WTC11 (cell line): ENCODE data around the gene JMY. TPM values are rescaled to one million over a fixed set of nuclear protein-coding genes. Genes with fewer than 3 reads are reported as not detected.
A peak's percentile ranks its signal among the peaks of the same experiment; 100 is the strongest.

Source experiments
- ATAC-seq: fragments of 200-7000 bp; cut with Tn5 transposase; 2 replicates; pipeline ENCODE4 v1.10.0; 2021; ENCODE audit warnings: mild to moderate bottlenecking, moderate library complexity
- CTCF ChIA-PET: fragments of 300-600 bp; sonication (Branson Sonifier 250); formaldehyde crosslinking; loops from one replicate; lab custom pipeline; 2021; ENCODE audit warnings: antibody characterized with exemption; lab: Charles Lee
- POLR2A ChIA-PET: fragments of 350-600 bp; sonication (Branson Sonifier 250); formaldehyde crosslinking; loops from one replicate; lab custom pipeline; 2021; ENCODE audit warnings: antibody characterized with exemption; lab: Charles Lee
- DNase-seq: peaks from one replicate; pipeline ENCODE4 v3.0.0; 2021; ENCODE audit warnings: low spot score
- H3K27ac Mint-ChIP-seq: 2 replicates; pipeline ENCODE4 v1.8.0; 2021; ENCODE audit warnings: mixed read lengths
- H3K27me3 Mint-ChIP-seq: 2 replicates; pipeline ENCODE4 v1.8.0; 2021; ENCODE audit warnings: low read depth, mild to moderate bottlenecking, moderate library complexity, mixed read lengths
- H3K36me3 Mint-ChIP-seq: 2 replicates; pipeline ENCODE4 v1.8.0; 2021; ENCODE audit warnings: mixed read lengths
- H3K4me1 Mint-ChIP-seq: 2 replicates; pipeline ENCODE4 v1.8.0; 2022; ENCODE audit warnings: mixed read lengths
- H3K4me3 Mint-ChIP-seq: 2 replicates; pipeline ENCODE4 v1.8.0; 2021; ENCODE audit warnings: mild to moderate bottlenecking, moderate library complexity, mixed read lengths
- H3K9me3 Mint-ChIP-seq: 2 replicates; pipeline ENCODE4 v1.8.0; 2021; ENCODE audit warnings: mixed read lengths
- ESRRA ChIP-seq: sonication (generic); formaldehyde crosslinking; IDR thresholded peaks from 2 replicates; pipeline ENCODE4 v1.8.1; 2022; ENCODE audit warnings: mild to moderate bottlenecking, missing genetic modification reagents, borderline replicate concordance
- FOXP1 ChIP-seq: sonication (generic); formaldehyde crosslinking; IDR thresholded peaks from 2 replicates; pipeline ENCODE4 v1.8.0; 2022; ENCODE audit warnings: missing genetic modification reagents, mild to moderate bottlenecking, moderate library complexity, borderline replicate concordance
- IRF2 ChIP-seq: sonication (generic); formaldehyde crosslinking; IDR thresholded peaks from 2 replicates; pipeline ENCODE4 v1.8.0; 2022; ENCODE audit warnings: low read depth, missing genetic modification reagents, borderline replicate concordance
- JAZF1 ChIP-seq: fragments of 250-450 bp; sonication (Bioruptor Pico); IDR thresholded peaks from 2 replicates; pipeline ENCODE4 v1.9.0; 2021; ENCODE audit warnings: moderate library complexity, mild to moderate bottlenecking, inconsistent platforms
- MYBL2 ChIP-seq: sonication (generic); formaldehyde crosslinking; IDR thresholded peaks from 2 replicates; pipeline ENCODE4 v1.8.1; 2023; ENCODE audit warnings: mild to moderate bottlenecking, moderate library complexity, missing genetic modification reagents
- SP1 ChIP-seq: sonication (generic); formaldehyde crosslinking; conservative IDR thresholded peaks from 2 replicates; pipeline ENCODE4 v1.8.1; 2022; ENCODE audit warnings: missing genetic modification reagents
- TCF7 ChIP-seq: sonication (generic); formaldehyde crosslinking; IDR thresholded peaks from 2 replicates; pipeline ENCODE4 v1.8.0; 2022; ENCODE audit warnings: mild to moderate bottlenecking, low read depth, missing genetic modification reagents, moderate library complexity
- TEAD4 ChIP-seq: sonication (generic); formaldehyde crosslinking; IDR thresholded peaks from 2 replicates; pipeline ENCODE4 v1.8.0; 2022; ENCODE audit warnings: mild to moderate bottlenecking, missing genetic modification reagents
- ZNF232 ChIP-seq: sonication (generic); formaldehyde crosslinking; IDR thresholded peaks from 2 replicates; pipeline ENCODE4 v1.8.0; 2022; ENCODE audit warnings: mild to moderate bottlenecking, missing genetic modification reagents
- ZNF281 ChIP-seq: sonication (generic); formaldehyde crosslinking; IDR thresholded peaks from 2 replicates; pipeline ENCODE4 v1.8.0; 2023; ENCODE audit warnings: mild to moderate bottlenecking, missing genetic modification reagents
- ZNF317 ChIP-seq: sonication (generic); formaldehyde crosslinking; IDR thresholded peaks from 2 replicates; pipeline ENCODE4 v1.8.1; 2023; ENCODE audit warnings: low read depth, mild to moderate bottlenecking, moderate library complexity, missing genetic modification reagents, borderline replicate concordance
- ZNF396 ChIP-seq: fragments of 250-450 bp; sonication (Bioruptor Pico); IDR thresholded peaks from 2 replicates; pipeline ENCODE4 v1.8.0; 2021; ENCODE audit warnings: mild to moderate bottlenecking, moderate library complexity, borderline replicate concordance
- ZNF416 ChIP-seq: fragments of 250-450 bp; sonication (Bioruptor Pico); IDR thresholded peaks from 2 replicates; pipeline ENCODE4 v1.9.0; 2021; ENCODE audit warnings: mild to moderate bottlenecking, inconsistent platforms
- ZNF425 ChIP-seq: fragments of 250-450 bp; sonication (Bioruptor Pico); conservative IDR thresholded peaks from 2 replicates; pipeline ENCODE4 v1.9.0; 2021; ENCODE audit warnings: mild to moderate bottlenecking
- ZSCAN18 ChIP-seq: fragments of 250-450 bp; sonication (Bioruptor Pico); IDR thresholded peaks from 2 replicates; pipeline ENCODE4 v2.1.2; 2022; ENCODE audit warnings: mild to moderate bottlenecking, moderate library complexity
- total RNA-seq: library from RNA; stranded (reverse); gene quantifications from 3 replicates; pipeline ENCODE4 v1.2.3, GENCODE V29; 2021
- TF ChIP-seq, protein P1 (sequence below): sonication (generic); formaldehyde crosslinking; IDR thresholded peaks from 2 replicates; pipeline ENCODE4 v1.8.0; 2022; ENCODE audit warnings: mild to moderate bottlenecking, missing genetic modification reagents
- TF ChIP-seq, protein P2 (sequence below): sonication (generic); formaldehyde crosslinking; IDR thresholded peaks from 2 replicates; pipeline ENCODE4 v1.8.1; 2023; ENCODE audit warnings: mild to moderate bottlenecking, missing genetic modification reagents
- TF ChIP-seq, protein P3 (sequence below): sonication (generic); formaldehyde crosslinking; conservative IDR thresholded peaks from 2 replicates; pipeline ENCODE4 v1.8.1; 2023; ENCODE audit warnings: mild to moderate bottlenecking, low read depth, missing genetic modification reagents, moderate library complexity

The JMY gene
- total RNA-seq, 1 experiment from 2014 or later = 12.4 TPM

DNA sequence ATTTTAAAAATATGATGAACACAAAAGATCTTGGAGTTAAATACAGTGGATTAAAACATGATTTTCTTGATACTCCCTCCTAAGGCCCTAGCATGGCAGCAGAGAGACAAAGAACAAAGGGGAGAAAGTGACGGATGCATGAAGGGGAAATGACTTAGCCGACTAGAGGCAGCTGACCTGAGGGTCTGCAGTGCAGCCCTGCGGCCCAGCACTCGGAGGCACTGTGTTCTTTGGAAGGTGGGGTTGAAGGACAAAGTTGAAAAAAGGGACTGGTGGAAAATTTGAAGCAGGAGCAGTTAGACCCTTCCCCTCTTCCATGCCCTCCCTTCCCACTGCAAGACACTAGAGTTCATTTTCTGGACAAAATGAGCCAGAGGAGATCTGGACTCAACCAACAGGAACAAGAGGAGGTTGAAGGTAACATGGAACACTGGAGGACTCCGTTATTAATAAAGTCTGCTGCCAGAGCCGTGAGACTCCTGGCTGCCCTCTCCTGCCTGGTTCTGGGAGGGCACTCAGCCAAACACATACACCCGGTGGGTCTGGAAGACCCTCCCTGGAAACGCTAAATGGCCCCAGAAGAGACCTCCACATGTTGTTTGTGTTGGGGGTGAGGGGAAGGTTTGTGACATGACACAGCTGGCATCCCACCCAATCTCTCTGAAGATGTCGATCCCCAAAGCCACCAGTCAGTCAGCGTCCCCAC is 98.1 kb downstream of the JMY start:
- no peak overlapping the region for H3K27ac Mint-ChIP-seq
- H3K36me3 Mint-ChIP-seq = peaks cover 3% of the 10 kb centered on the region; the same call in 1 of the 2 replicates
- no peaks in the 10 kb centered on the region for H3K27me3 Mint-ChIP-seq
- ATAC-seq (peak; percentile 82), DNase-seq (peak; percentile 28)
- no peak overlapping the region for H3K4me3 Mint-ChIP-seq
- ChIA-PET CTCF (interaction anchor here (0.9 to 1.1 kb wide), 3 partner anchors 200 to 313 kb away, joined by 3 to 4 read pairs (median 3); no protein-coding TSS in a partner anchor), POLR2A (interaction anchor here (0.7 kb wide), 1 partner anchor 136 kb away, joined by 6 read pairs; no protein-coding TSS in a partner anchor)
- H3K9me3 Mint-ChIP-seq = peaks cover 6% of the 10 kb centered on the region
- H3K4me1 Mint-ChIP-seq = peaks cover 6% of the 10 kb centered on the region
- no peak for TF ChIP-seq ZNF425 (CRISPR knock-in tag)
- TF ChIP-seq TCF7 (CRISPR knock-in tag) = no peak
- TF ChIP-seq, protein P1, sequence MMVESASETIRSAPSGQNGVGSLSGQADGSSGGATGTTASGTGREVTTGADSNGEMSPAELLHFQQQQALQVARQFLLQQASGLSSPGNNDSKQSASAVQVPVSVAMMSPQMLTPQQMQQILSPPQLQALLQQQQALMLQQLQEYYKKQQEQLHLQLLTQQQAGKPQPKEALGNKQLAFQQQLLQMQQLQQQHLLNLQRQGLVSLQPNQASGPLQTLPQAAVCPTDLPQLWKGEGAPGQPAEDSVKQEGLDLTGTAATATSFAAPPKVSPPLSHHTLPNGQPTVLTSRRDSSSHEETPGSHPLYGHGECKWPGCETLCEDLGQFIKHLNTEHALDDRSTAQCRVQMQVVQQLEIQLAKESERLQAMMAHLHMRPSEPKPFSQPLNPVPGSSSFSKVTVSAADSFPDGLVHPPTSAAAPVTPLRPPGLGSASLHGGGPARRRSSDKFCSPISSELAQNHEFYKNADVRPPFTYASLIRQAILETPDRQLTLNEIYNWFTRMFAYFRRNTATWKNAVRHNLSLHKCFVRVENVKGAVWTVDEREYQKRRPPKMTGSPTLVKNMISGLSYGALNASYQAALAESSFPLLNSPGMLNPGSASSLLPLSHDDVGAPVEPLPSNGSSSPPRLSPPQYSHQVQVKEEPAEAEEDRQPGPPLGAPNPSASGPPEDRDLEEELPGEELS = no peak
- TF ChIP-seq ZSCAN18 (CRISPR knock-in tag) = no peak
- TF ChIP-seq JAZF1 (CRISPR knock-in tag) = no peak
- TF ChIP-seq, protein P2, sequence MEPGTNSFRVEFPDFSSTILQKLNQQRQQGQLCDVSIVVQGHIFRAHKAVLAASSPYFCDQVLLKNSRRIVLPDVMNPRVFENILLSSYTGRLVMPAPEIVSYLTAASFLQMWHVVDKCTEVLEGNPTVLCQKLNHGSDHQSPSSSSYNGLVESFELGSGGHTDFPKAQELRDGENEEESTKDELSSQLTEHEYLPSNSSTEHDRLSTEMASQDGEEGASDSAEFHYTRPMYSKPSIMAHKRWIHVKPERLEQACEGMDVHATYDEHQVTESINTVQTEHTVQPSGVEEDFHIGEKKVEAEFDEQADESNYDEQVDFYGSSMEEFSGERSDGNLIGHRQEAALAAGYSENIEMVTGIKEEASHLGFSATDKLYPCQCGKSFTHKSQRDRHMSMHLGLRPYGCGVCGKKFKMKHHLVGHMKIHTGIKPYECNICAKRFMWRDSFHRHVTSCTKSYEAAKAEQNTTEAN (CRISPR knock-in tag) = no peak
- TF ChIP-seq ESRRA (CRISPR knock-in tag) = no peak
- no peak for TF ChIP-seq FOXP1 (CRISPR knock-in tag)
- TF ChIP-seq MYBL2 (CRISPR knock-in tag) = no peak
- no peak for TF ChIP-seq ZNF416
- TF ChIP-seq IRF2 (CRISPR knock-in tag) = no peak
- TF ChIP-seq, protein P3, sequence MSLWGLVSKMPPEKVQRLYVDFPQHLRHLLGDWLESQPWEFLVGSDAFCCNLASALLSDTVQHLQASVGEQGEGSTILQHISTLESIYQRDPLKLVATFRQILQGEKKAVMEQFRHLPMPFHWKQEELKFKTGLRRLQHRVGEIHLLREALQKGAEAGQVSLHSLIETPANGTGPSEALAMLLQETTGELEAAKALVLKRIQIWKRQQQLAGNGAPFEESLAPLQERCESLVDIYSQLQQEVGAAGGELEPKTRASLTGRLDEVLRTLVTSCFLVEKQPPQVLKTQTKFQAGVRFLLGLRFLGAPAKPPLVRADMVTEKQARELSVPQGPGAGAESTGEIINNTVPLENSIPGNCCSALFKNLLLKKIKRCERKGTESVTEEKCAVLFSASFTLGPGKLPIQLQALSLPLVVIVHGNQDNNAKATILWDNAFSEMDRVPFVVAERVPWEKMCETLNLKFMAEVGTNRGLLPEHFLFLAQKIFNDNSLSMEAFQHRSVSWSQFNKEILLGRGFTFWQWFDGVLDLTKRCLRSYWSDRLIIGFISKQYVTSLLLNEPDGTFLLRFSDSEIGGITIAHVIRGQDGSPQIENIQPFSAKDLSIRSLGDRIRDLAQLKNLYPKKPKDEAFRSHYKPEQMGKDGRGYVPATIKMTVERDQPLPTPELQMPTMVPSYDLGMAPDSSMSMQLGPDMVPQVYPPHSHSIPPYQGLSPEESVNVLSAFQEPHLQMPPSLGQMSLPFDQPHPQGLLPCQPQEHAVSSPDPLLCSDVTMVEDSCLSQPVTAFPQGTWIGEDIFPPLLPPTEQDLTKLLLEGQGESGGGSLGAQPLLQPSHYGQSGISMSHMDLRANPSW = no peak
- no peak for TF ChIP-seq SP1 (CRISPR knock-in tag)
- TF ChIP-seq ZNF281 (CRISPR knock-in tag) = no peak
- TF ChIP-seq ZNF232 (CRISPR knock-in tag) = no peak
- TF ChIP-seq TEAD4 = no peak
- no peak for TF ChIP-seq ZNF317
- TF ChIP-seq ZNF396 (CRISPR knock-in tag) = no peak
